GM12875 (cell line): ENCODE data around the gene RXFP4.

Source experiments
- H3K4me3 ChIP-seq: one replicate; pipeline ENCODE4 v1.5.1; 2011; ENCODE audit warnings: low read depth, low read length, control low read depth
- TF ChIP-seq, protein P1 (sequence below): IDR thresholded peaks from 2 replicates; pipeline ENCODE4 v1.5.1; 2011; ENCODE audit warnings: low read depth, mild to moderate bottlenecking, control low read depth, inconsistent platforms, low read length, moderate library complexity, borderline replicate concordance; ENCODE audit not compliant: insufficient read depth

RXFP4 gene

DNA sequence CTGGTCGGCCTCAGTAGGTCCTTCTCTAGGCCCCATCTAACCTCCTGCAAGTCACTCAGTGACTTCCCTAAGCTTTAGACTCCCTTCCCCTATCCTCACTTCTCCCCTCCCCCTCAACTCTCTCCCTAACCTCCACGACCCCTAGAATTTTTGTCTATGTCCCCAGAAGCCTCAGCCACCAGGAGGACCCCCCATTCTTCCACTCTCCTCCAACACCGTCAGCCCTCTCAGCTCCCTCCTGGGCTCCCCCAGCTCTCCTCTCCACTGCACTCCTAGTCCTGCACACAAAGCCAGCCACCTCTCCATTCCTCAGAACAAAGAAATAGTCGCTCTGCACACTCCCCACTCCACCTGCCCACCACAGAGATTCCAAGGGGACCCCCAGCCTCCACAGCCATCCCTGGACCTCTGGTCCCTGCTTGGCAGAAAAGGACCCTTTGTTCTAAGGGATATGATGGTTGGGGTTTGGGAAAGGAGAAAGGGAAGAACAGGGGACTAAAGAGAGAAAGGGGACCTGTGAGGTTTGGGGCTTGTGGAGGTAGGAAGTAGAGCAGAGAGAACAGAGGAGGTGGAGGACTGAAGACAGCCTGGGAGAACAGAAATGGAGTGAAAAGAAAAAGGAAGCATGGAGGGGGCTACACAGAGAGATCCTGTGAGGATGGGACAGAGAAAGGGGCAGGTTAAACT lies 34.1 kb downstream of the RXFP4 start:
- H3K4me3 ChIP-seq: peak overlapping the region; percentile 96
- TF ChIP-seq, protein P1, sequence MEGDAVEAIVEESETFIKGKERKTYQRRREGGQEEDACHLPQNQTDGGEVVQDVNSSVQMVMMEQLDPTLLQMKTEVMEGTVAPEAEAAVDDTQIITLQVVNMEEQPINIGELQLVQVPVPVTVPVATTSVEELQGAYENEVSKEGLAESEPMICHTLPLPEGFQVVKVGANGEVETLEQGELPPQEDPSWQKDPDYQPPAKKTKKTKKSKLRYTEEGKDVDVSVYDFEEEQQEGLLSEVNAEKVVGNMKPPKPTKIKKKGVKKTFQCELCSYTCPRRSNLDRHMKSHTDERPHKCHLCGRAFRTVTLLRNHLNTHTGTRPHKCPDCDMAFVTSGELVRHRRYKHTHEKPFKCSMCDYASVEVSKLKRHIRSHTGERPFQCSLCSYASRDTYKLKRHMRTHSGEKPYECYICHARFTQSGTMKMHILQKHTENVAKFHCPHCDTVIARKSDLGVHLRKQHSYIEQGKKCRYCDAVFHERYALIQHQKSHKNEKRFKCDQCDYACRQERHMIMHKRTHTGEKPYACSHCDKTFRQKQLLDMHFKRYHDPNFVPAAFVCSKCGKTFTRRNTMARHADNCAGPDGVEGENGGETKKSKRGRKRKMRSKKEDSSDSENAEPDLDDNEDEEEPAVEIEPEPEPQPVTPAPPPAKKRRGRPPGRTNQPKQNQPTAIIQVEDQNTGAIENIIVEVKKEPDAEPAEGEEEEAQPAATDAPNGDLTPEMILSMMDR: no peak

DNA sequence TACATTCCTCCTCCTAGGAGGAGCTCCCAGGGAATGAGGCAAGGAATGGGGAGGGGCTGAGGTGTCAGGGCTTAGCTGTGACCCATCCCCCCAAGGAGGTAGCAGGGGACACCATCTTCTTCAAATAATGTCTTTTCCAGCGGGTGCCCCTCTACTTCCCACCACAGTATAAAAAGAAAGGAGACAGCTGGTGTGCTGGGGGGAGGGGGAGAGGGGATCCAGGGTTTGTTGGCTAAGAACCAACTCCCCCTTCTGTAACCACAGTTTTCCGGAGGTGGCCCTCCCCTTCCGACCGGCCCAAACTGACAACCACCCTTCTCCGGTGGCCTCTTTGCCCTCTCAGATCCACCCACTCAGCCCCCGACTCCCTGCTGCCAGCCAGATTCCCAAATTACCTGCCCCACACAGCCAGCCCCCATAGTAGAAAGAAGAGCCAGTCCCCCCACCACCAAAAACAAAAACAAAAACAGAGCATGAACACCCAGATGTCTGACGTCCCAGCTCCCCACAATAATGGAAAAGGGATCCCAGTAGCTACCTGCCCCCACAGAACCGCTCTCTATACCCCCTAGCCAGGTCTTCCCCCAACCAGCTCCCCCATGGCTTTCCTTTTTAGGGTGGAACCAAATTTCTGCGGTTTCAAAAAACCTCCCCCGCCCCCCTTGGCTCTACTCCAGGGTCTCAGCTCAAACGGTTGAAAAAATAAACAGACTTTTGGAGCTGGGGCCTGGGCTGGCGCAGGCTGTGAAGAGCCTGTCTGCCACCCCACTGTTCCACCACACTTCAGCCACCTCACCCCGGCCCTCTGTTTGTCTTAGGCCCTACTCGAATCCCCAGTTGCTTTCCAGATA lies 34.8 kb downstream of the RXFP4 start:
- peak overlapping the region; percentile 96 for H3K4me3 ChIP-seq
- TF ChIP-seq, protein P1: no peak

DNA sequence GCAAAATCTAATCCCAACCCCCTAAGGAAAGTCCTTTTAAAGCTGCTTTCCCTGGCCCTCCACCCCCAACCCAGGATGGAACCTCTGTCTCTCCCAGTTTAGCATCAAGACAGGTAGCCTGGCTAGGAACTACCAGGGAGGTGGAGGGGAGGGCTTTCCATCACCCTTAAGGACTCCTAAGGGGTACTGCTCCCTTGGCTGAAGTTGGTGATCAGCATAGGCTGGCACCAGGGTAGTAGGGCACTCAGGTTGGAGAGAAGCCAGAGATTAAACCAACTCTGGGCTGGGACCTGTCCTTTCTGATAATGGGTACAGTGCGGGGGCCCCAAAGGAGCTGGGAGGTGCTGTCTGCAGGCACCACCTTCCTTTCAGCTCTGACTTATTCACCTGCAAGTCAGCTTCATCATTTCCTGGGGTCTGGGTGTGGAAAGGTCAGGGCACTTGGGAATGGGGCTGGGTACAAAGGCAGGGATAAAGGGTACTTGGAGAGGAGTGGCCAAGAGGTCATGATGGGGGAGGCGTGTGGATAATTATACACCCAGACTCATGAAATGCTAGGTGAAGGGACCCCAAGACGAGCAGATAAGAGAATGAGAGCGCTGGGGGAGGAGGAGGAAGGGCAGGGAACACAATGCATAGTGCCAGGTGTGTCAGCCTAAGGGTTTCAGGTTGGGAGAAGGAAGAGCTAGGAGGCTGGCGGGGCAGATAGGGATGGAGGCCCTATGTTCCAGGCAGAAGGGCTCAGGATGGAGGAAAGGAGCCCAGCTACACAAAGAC lies 35.7 kb downstream of the RXFP4 start:
- peak overlapping the region; percentile 96 for H3K4me3 ChIP-seq
- TF ChIP-seq, protein P1: no peak

DNA sequence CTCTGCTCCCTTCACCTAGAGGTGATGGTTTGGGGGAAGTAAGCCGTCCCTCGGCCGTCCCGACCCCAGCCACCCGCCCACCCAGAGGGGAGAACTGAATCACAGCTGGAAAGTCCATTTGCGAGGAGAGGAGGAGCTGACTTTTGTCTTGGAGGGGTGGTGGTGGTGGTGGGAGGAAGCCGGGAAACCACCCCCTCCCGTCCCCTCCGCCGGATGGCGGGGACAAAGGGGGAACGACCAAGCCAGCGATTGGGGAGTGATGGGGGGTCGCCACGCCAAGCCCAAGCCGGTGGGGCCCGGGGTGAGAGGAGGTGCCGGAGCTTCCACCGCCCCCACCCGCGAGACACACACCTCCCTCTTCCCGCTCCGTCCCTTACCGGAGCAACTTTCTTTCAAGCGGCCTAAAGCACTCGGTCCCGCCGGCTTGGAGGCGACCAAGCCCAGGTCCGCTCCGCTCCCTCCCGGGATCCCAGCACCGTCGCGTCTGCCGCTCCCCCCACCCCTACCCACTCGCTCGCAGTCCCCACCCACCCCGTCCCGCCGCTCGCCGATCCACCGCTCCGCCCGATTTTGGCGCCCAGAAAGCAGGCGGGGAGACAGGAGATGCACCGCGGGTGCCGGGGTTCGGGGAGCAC lies 36.4 kb downstream of the RXFP4 start:
- TF ChIP-seq, protein P1: no peak
- H3K4me3 ChIP-seq: peak overlapping the region; percentile 96

DNA sequence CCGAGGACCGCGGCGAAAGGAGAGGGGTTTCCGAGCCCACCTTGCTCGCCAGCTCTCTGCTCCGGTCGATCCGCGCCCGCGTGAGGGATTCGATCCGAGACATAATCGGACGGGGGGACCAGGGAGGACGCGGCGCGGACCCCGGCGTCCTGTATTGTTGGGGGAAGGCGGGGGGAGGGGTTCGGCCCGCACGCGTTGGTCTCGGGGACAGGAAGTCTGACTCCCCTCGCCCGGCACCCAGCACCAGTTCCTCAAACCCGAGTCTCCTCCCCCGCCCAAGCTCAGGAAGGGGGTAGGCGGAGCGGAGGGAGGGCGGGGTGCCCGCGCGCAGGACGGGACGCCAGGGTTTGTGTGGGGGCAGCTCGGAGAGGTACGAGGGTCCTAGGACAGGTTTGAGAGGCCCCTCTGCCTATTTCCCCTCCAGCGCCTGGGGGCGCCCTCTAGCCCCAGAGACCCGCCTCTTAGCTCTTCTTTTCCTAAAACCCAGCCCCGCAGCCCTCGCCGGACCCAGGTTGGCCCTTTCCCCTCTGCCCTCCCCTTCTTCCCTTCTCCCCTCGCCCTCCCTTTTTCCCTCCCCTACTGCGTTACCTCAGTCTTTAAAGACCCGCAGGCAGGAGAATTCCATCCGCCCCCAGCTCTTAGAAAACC lies 37.0 kb downstream of the RXFP4 start, which contains the start of gene ARHGEF2:
TSS of gene ARHGEF2 (minus strand) at position 223 of the 648 bp plus-strand sequence. CDS start at position 103, 120 bp downstream.
- TF ChIP-seq, protein P1: peak; percentile 47
- H3K4me3 ChIP-seq: peak within 1 kb of the TSS; percentile 96

DNA sequence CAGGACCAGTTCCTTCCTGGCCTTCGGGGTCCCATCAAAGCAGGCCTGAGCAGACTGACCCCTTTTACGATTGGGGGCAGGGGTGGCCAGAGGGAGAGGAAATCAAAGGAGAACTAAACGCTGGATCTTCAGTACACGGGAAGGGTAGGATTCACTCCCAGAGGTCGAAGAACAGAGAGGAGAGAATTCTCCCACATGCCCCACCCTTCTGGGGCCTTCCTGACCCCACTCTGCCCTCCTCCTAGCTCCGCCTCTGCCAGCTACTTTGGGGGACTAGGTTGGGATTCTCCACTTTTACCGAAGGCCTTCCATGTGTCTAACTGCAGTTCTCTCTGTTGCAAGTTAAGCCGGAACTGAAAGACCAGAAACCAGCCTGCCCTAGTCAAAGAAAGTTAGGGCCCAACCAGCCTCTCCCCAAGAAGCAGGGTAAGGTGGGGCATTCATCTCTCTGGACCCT lies 37.6 kb downstream of the RXFP4 start:
- H3K4me3 ChIP-seq: peak overlapping the region; percentile 96
- TF ChIP-seq, protein P1: no peak
